ENCODE results near the gene KLC4. TPM values are rescaled to one million over a fixed set of nuclear protein-coding genes. Genes with fewer than 3 reads are reported as not detected.

Gene KLC4
- total RNA-seq (2022) (17.5 and 23.4 TPM in 2 replicates), Bru-seq, nascent RNA (percentile 45 among the genes with signal in this experiment), BruChase-seq, experiment 1, labeled RNA remaining after a 6-hour chase (percentile 60 among the genes with signal in this experiment), BruChase-seq, experiment 2, labeled RNA remaining after a 2-hour chase (percentile 55 among the genes with signal in this experiment)
- long read RNA-seq, transcript KLC4-202 (16 exons, 2,404 nt): major isoform, 9 of 18 reads
- long read RNA-seq, partial matches to known transcripts: 4 of 18 reads
- long read RNA-seq, other reads (novel, unspliced or antisense): 2 of 18 reads

DNA sequence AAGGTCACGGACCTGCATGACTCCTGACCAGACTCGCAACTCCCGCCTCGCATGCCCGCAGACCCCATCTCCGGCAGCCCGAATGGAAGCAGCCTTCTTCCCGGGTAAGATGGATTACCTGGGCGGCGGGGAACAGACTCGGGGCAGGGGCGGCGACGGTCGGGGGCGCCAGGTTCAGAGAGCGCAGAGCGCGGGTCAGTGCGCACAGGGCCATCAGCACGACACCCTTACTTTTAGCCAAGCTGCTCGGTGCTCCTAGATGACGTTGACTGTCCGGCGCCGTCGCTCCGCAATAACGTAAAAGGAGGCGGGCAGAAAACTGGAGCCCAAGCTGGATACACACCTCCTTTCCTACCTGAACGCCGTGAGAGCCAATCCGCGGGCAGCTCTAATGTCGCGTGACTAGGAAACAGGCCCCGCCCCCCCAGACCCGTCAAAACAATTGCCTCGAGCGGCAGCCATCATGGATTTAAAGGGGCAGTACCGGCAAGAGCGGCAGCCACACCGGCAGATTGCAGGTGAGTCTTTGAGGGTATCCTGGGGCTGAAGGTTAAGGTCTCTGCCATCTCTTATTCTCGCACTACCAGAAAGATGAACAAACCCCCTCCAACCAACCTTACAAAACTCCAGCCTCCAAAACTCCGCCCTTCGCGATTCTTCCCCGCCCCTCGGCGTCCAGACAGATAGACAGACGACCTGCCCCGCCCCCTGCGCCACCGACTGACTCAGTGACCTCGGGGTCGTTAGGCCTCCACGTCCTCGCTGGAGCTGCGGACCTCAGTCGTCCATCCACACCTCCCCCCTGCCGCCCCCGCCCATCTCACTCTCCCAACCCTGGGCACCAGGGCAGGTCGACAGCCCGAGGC, at the start of gene KLC4, which contains the start of gene MRPL2:
KLC4 (plus strand) TSS at position 464 of the 866 bp plus-strand sequence. CDS start 1,705 bp downstream, outside the sequence.
MRPL2 (minus strand) TSS at position 267 of the 866 bp plus-strand sequence; CDS start at position 214, 53 bp downstream.
- peak within 1 kb of the TSS; percentile 94 for H3K4me3 Mint-ChIP-seq (ENCODE audit: unreplicated experiment)
- ChIA-PET CTCF (interaction anchor here (1.0 to 2.6 kb wide), 7 partner anchors 10 to 100 kb away, joined by 3 to 12 read pairs (median 8); no protein-coding TSS in a partner anchor), POLR2A (interaction anchor here (0.6 to 3.9 kb wide), 42 partner anchors 10 to 570 kb away, joined by 3 to 60 read pairs (median 4); partner anchors contain the start of genes CNPY3, CUL9, DNPH1 and GTPBP2)
- H3K27me3 Mint-ChIP-seq (ENCODE audit: insufficient read depth, unreplicated experiment): no peaks in the 10 kb centered on the region
- no TSS peak for BruUV-seq (replicated peaks)
- H3K4me1 Mint-ChIP-seq (ENCODE audit: insufficient read depth, unreplicated experiment): peaks cover 28% of the 10 kb centered on the region
- no peaks in the 10 kb centered on the region for H3K9me3 Mint-ChIP-seq (ENCODE audit: unreplicated experiment)
- peak; percentile 99 for DNase-seq (ENCODE audit: unreplicated experiment)
- peaks cover 43% of the 10 kb centered on the region for H3K36me3 Mint-ChIP-seq (ENCODE audit: insufficient read depth, unreplicated experiment)
- TF ChIP-seq, protein P1, sequence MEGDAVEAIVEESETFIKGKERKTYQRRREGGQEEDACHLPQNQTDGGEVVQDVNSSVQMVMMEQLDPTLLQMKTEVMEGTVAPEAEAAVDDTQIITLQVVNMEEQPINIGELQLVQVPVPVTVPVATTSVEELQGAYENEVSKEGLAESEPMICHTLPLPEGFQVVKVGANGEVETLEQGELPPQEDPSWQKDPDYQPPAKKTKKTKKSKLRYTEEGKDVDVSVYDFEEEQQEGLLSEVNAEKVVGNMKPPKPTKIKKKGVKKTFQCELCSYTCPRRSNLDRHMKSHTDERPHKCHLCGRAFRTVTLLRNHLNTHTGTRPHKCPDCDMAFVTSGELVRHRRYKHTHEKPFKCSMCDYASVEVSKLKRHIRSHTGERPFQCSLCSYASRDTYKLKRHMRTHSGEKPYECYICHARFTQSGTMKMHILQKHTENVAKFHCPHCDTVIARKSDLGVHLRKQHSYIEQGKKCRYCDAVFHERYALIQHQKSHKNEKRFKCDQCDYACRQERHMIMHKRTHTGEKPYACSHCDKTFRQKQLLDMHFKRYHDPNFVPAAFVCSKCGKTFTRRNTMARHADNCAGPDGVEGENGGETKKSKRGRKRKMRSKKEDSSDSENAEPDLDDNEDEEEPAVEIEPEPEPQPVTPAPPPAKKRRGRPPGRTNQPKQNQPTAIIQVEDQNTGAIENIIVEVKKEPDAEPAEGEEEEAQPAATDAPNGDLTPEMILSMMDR (IDR thresholded peaks at IDR 0.05; ENCODE audit: unreplicated experiment): no peak
- peak within 1 kb of the TSS; percentile 96 for H3K27ac Mint-ChIP-seq (ENCODE audit: low read depth, unreplicated experiment)
- intact Hi-C loops (cut with micrococcal nuclease): no loop called here

DNA sequence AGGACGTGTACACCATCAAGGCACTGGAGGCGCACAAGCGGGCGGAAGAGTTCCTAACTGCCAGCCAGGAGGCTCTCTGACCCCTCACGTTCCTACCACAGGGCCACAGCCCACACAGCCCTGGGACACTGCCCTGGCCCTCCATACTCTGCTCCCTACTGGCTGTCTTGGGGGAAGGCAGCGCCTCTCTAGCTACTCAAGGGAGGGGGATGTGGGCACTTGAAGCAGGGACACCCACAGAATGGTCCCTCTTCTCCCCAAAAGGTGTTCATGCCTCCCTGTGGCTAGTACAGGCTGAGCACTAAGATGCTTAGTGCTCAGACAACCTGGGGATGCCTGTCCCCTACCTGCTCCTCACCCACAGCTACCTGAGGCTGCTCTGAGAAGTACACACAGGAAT, 48.2 kb upstream of the KLC4 start:
- BruUV-seq (replicated peaks): no TSS peak
- intact Hi-C loops (cut with micrococcal nuclease): loop anchor here (5.0 kb wide), 1 partner anchor 41 kb away; the partner anchor contains the start of gene CUL7
- CTCF ChIA-PET: interaction anchor here (0.7 to 1.9 kb wide), 3 partner anchors 24 to 110 kb away, joined by 4 to 7 read pairs (median 6); no protein-coding TSS in a partner anchor
- DNase-seq (ENCODE audit: unreplicated experiment): no peak
- Mint-ChIP-seq H3K27ac (ENCODE audit: low read depth, unreplicated experiment) (peak overlapping the region; percentile 99), H3K4me1 (ENCODE audit: insufficient read depth, unreplicated experiment) (peaks cover 31% of the 10 kb centered on the region), H3K9me3 (ENCODE audit: unreplicated experiment) (no peaks in the 10 kb centered on the region), H3K36me3 (ENCODE audit: insufficient read depth, unreplicated experiment) (peaks cover 38% of the 10 kb centered on the region), H3K27me3 (ENCODE audit: insufficient read depth, unreplicated experiment) (no peaks in the 10 kb centered on the region), H3K4me3 (ENCODE audit: unreplicated experiment) (no peak overlapping the region)
- TF ChIP-seq, protein P1 (IDR thresholded peaks at IDR 0.05; ENCODE audit: unreplicated experiment): no peak
- POLR2A ChIA-PET: interaction anchor here (1.3 to 5.5 kb wide), 5 partner anchors 11 to 82 kb away, joined by 3 to 23 read pairs (median 4); partner anchors contain the start of genes CNPY3, PEX6, PPP2R5D and RRP36

DNA sequence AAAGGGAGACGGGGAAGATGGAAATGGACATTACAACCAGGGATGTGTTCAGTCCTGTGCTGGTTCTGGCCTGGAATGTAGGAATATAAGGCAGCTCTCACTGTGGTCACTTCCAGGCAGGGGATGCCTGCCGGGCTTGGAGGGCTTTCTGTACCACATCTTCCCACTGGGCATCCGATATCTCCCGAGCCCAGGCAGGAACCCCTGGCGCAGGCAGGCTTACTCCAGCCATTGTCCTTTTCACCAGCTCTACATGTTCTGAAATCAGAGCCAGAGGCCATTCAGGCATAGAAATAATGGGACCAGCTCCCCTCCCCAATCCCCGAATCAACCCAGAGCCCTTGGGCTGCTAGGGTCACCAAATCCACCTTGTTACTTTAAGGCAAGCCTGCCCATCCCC, 47.1 kb upstream of the KLC4 start:
- Mint-ChIP-seq H3K27ac (ENCODE audit: low read depth, unreplicated experiment) (peak overlapping the region; percentile 99), H3K27me3 (ENCODE audit: insufficient read depth, unreplicated experiment) (no peaks in the 10 kb centered on the region), H3K9me3 (ENCODE audit: unreplicated experiment) (no peaks in the 10 kb centered on the region), H3K4me1 (ENCODE audit: insufficient read depth, unreplicated experiment) (peaks cover 32% of the 10 kb centered on the region), H3K36me3 (ENCODE audit: insufficient read depth, unreplicated experiment) (peaks cover 27% of the 10 kb centered on the region), H3K4me3 (ENCODE audit: unreplicated experiment) (peak overlapping the region; percentile 99)
- intact Hi-C loops (cut with micrococcal nuclease): loop anchor here (5.0 kb wide), 1 partner anchor 40 kb away; the partner anchor contains the start of gene CUL7
- BruUV-seq (replicated peaks): TSS peak; percentile 93
- no peak for DNase-seq (ENCODE audit: unreplicated experiment)
- ChIA-PET CTCF (interaction anchor here (1.0 to 2.6 kb wide), 2 partner anchors 112 to 131 kb away, joined by 3 to 12 read pairs; no protein-coding TSS in a partner anchor), POLR2A (interaction anchor here (0.5 to 5.5 kb wide), 11 partner anchors 9 to 122 kb away, joined by 3 to 53 read pairs (median 30); partner anchors contain the start of genes CNPY3, CUL7, KLC4 and MRPL2)
- TF ChIP-seq, protein P1 (IDR thresholded peaks at IDR 0.05; ENCODE audit: unreplicated experiment): no peak

Data from MCF 10A (cell line).